Mesendoderm (in vitro differentiated cells): ENCODE results near the gene KRTAP9-7.

Source experiments
- DNase-seq: peaks from one replicate; pipeline ENCODE4 v3.0.0; 2013
- H2AK5ac ChIP-seq: 2 replicates; pipeline ENCODE4 v1.6.1; 2013; ENCODE audit warnings: low read length, inconsistent platforms
- H2BK120ac ChIP-seq: 2 replicates; pipeline ENCODE4 v1.6.1; 2013; ENCODE audit warnings: low read depth, mild to moderate bottlenecking, low read length, moderate library complexity, mixed read lengths
- H2BK15ac ChIP-seq: replicated peaks from 2 replicates; pipeline ENCODE4 v1.6.1; 2013; ENCODE audit warnings: low read depth, mild to moderate bottlenecking, moderate library complexity
- H2BK5ac ChIP-seq: 2 replicates; pipeline ENCODE4 v1.6.1; 2013; ENCODE audit warnings: low read length, inconsistent platforms
- H3K18ac ChIP-seq: 2 replicates; pipeline ENCODE4 v1.6.1; 2013; ENCODE audit warnings: mild to moderate bottlenecking, low read length, mixed read lengths
- H3K23ac ChIP-seq: one replicate; pipeline ENCODE4 v1.6.1; 2013; ENCODE audit warnings: low read length
- H3K27ac ChIP-seq: 2 replicates; pipeline ENCODE4 v1.5.1; 2013; ENCODE audit warnings: low read depth, mild to moderate bottlenecking, inconsistent platforms, low read length, moderate library complexity
- H3K27me3 ChIP-seq: 2 replicates; pipeline ENCODE4 v1.6.1; 2013; ENCODE audit warnings: low read length, control low read depth, mild to moderate bottlenecking, inconsistent platforms; ENCODE audit not compliant: insufficient read depth, poor library complexity
- H3K36me3 ChIP-seq: 2 replicates; pipeline ENCODE4 v1.6.1; 2013; ENCODE audit warnings: low read length, inconsistent platforms; ENCODE audit not compliant: control insufficient read depth, insufficient read depth
- H3K4ac ChIP-seq: one replicate; pipeline ENCODE4 v1.6.1; 2013; ENCODE audit warnings: low read depth, mild to moderate bottlenecking, low read length, moderate library complexity
- H3K4me1 ChIP-seq: 2 replicates; pipeline ENCODE4 v1.6.1; 2013; ENCODE audit warnings: low read depth, low read length, inconsistent platforms; ENCODE audit not compliant: control insufficient read depth
- H3K4me2 ChIP-seq: 2 replicates; pipeline ENCODE4 v1.6.1; 2013; ENCODE audit warnings: low read length
- H3K4me3 ChIP-seq: 2 replicates; pipeline ENCODE4 v1.5.1; 2013; ENCODE audit warnings: mild to moderate bottlenecking, low read length
- H3K56ac ChIP-seq: one replicate; pipeline ENCODE4 v1.6.1; 2013; ENCODE audit warnings: low read length
- H3K79me1 ChIP-seq: 2 replicates; pipeline ENCODE4 v1.6.1; 2013; ENCODE audit warnings: low read length, inconsistent platforms
- H3K79me2 ChIP-seq: 2 replicates; pipeline ENCODE4 v1.6.1; 2013; ENCODE audit warnings: mild to moderate bottlenecking, low read length; ENCODE audit not compliant: control insufficient read depth, insufficient read depth
- H3K9ac ChIP-seq: 2 replicates; pipeline ENCODE4 v1.6.1; 2013; ENCODE audit warnings: low read length, inconsistent platforms
- H4K5ac ChIP-seq: one replicate; pipeline ENCODE4 v1.6.1; 2013; ENCODE audit warnings: low read length
- H4K8ac ChIP-seq: one replicate; pipeline ENCODE4 v1.6.1; 2013; ENCODE audit warnings: low read depth, mild to moderate bottlenecking, control low read depth, low read length, moderate library complexity
- WGBS: extraction: QIAGEN DNeasy Blood & Tissue Kit; methylation state at CpG from one replicate; pipeline ENCODE4 v1.1.7; 2013; ENCODE audit warnings: low lambda C conversion rate, missing lambda C conversion rate; ENCODE audit not compliant: insufficient coverage; ENCODE audit errors: extremely low coverage; 5-methylcytosine and 5-hydroxymethylcytosine counted together

KRTAP9-7 gene

DNA sequence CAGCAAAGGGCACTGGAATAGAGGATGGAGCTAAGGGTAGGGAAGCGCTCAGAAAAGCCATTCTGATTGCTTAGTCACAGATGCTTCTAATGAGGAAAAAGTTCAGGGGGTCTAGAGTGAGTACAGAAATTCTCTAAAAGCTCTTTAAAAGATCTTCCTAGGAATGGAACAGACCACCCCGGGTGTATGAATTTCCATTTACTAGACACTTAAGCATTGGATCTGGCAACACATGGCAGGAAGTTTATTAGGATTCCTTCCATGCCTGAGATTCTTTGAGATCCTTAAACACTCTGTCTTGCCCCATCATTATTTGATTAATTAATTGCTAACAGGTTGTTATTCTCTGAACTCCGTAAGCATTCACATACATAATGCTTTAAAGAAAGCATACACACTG is 8.5 kb downstream of the KRTAP9-7 start:
- no peak overlapping the region for H3K4me2 ChIP-seq
- no peaks in the 10 kb centered on the region for H3K4me1 ChIP-seq
- no peak overlapping the region for H3K23ac ChIP-seq
- H4K8ac ChIP-seq = no peak overlapping the region
- no peak overlapping the region for H4K5ac ChIP-seq
- H2BK5ac ChIP-seq = no peak overlapping the region
- no peak overlapping the region for H3K27ac ChIP-seq
- H3K4ac ChIP-seq = no peak overlapping the region
- peak; percentile 16 for DNase-seq
- no peak overlapping the region for H3K9ac ChIP-seq
- H3K79me2 ChIP-seq = no peaks in the 10 kb centered on the region
- no peak overlapping the region for H3K18ac ChIP-seq
- H3K56ac ChIP-seq = no peak overlapping the region
- no peaks in the 10 kb centered on the region for H3K36me3 ChIP-seq
- no peak overlapping the region for H2BK15ac ChIP-seq
- no peaks in the 10 kb centered on the region for H3K27me3 ChIP-seq
- no CpG with 5 or more reads among the region's 3 CpGs for WGBS
- H3K4me3 ChIP-seq = no peak overlapping the region
- H2BK120ac ChIP-seq = no peak overlapping the region
- H3K79me1 ChIP-seq = no peaks in the 10 kb centered on the region
- H2AK5ac ChIP-seq = no peak overlapping the region

DNA sequence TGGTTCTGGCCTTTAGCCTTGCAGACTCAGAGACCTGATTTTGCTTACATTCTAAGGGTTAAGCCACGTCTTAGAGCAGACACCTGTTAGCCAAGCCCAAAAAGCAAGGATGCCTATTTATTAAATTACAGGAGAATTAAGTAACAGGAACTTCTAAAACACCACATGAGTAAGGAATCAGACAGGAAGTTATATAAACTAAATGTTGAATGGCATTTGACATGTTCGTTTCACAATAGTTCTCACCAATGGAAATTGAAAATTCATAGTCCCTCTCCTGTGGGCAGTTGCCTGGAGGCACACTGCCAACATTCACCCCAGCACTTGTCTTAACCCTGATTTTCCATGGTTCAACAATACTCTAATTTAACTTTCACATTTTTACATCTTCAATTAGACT is 9.0 kb downstream of the KRTAP9-7 start:
- Histone ChIP-seq H3K56ac (no peak overlapping the region), H4K8ac (no peak overlapping the region), H3K79me2 (no peaks in the 10 kb centered on the region), H3K27me3 (no peaks in the 10 kb centered on the region), H3K9ac (no peak overlapping the region), H4K5ac (no peak overlapping the region), H3K4ac (no peak overlapping the region), H3K23ac (no peak overlapping the region), H2BK15ac (no peak overlapping the region), H3K18ac (no peak overlapping the region), H3K79me1 (no peaks in the 10 kb centered on the region), H2AK5ac (no peak overlapping the region), H2BK5ac (no peak overlapping the region), H3K4me3 (no peak overlapping the region), H2BK120ac (no peak overlapping the region), H3K36me3 (no peaks in the 10 kb centered on the region), H3K4me1 (no peaks in the 10 kb centered on the region), H3K27ac (no peak overlapping the region), H3K4me2 (no peak overlapping the region)
- WGBS = no CpG with 5 or more reads among the region's 2 CpGs
- DNase-seq = no peak

DNA sequence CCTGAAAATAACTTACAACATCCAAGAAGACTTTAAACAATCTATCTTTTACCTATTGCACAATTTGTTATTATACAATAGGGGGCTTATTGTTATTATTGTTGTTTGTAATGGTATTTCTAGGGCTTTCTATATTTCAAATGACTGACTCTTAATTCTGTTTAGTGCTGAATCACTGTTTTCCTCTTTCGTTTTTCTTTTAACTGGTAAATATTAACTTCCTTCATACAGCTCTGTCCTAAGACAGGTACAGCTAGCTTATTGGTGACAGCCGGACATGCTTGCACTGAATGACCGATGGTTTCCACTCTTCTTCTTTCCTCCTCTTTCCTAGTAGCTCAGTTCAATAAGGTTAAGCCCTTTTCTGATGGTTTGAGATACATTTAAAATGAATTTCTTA is 11.6 kb downstream of the KRTAP9-7 start:
- Histone ChIP-seq H3K23ac (no peak overlapping the region), H3K36me3 (no peaks in the 10 kb centered on the region), H2BK15ac (no peak overlapping the region), H3K56ac (no peak overlapping the region), H3K79me1 (no peaks in the 10 kb centered on the region), H2BK120ac (no peak overlapping the region), H3K4me1 (no peaks in the 10 kb centered on the region), H3K4me2 (no peak overlapping the region), H3K18ac (no peak overlapping the region), H3K27ac (no peak overlapping the region), H4K8ac (no peak overlapping the region), H3K9ac (no peak overlapping the region), H3K4ac (no peak overlapping the region), H3K27me3 (no peaks in the 10 kb centered on the region), H3K79me2 (no peaks in the 10 kb centered on the region), H2AK5ac (no peak overlapping the region), H2BK5ac (no peak overlapping the region), H3K4me3 (no peak overlapping the region), H4K5ac (no peak overlapping the region)
- no peak for DNase-seq
- WGBS = no CpG with 5 or more reads among the region's 3 CpGs

DNA sequence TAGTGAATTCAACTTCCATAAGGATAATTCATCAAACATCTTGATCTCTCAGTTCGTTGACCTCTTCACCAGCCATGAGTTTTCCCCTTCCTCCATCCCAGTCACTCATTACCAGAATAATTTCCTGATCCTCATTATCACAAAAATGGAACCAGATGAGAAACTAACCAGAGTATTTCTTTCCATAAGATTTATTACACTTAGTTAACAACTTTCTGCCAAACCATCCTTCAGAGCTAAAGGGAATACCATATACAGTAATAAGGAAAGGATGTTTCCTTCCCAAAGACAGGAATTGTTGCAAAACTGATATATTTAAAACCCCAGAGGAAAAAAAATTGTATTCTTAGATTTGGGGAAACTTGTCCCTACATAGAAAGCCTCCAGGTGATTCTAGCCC is 18.5 kb downstream of the KRTAP9-7 start:
- Histone ChIP-seq H4K5ac (no peak overlapping the region), H2BK120ac (no peak overlapping the region), H3K4me3 (no peak overlapping the region), H3K4me2 (no peak overlapping the region), H3K4me1 (no peaks in the 10 kb centered on the region), H4K8ac (no peak overlapping the region), H3K27me3 (no peaks in the 10 kb centered on the region), H3K18ac (no peak overlapping the region), H3K4ac (no peak overlapping the region), H3K9ac (no peak overlapping the region), H3K23ac (no peak overlapping the region), H3K79me2 (no peaks in the 10 kb centered on the region), H3K56ac (no peak overlapping the region), H2AK5ac (no peak overlapping the region), H3K79me1 (no peaks in the 10 kb centered on the region), H3K27ac (no peak overlapping the region), H3K36me3 (no peaks in the 10 kb centered on the region), H2BK5ac (no peak overlapping the region), H2BK15ac (no peak overlapping the region)
- no CpG with 5 or more reads among the region's 1 CpG for WGBS
- DNase-seq = no peak

DNA sequence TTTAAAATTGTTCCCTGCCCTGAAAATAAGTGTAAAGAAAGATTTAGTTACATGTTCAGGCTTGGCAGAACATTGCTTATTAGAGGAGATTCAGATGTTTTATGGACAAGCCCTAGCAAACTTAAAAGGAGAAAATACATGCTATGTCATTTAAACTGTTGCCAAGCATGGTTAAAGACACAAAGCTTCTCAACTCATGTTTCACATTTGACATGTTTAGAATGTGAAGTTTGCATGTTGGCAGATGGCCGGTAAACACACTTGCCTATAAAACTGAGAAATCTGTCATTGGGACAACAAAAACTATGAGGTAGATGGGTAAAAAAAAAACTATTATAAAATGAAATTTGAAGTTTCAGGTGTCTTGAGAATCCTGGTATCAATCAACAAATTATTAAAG is 21.3 kb downstream of the KRTAP9-7 start:
- no peak overlapping the region for H3K4me3 ChIP-seq
- H3K36me3 ChIP-seq = no peaks in the 10 kb centered on the region
- no peak overlapping the region for H3K56ac ChIP-seq
- no peak overlapping the region for H4K8ac ChIP-seq
- no peak overlapping the region for H4K5ac ChIP-seq
- no peak overlapping the region for H2BK120ac ChIP-seq
- H3K27me3 ChIP-seq = no peaks in the 10 kb centered on the region
- no peak overlapping the region for H2BK5ac ChIP-seq
- H3K18ac ChIP-seq = no peak overlapping the region
- H3K4me1 ChIP-seq = no peaks in the 10 kb centered on the region
- H2BK15ac ChIP-seq = no peak overlapping the region
- no peaks in the 10 kb centered on the region for H3K79me1 ChIP-seq
- H3K4ac ChIP-seq = no peak overlapping the region
- no peak overlapping the region for H3K23ac ChIP-seq
- DNase-seq = no peak
- WGBS = no CpG with 5 or more reads among the region's 1 CpG
- H2AK5ac ChIP-seq = no peak overlapping the region
- no peaks in the 10 kb centered on the region for H3K79me2 ChIP-seq
- H3K4me2 ChIP-seq = no peak overlapping the region
- no peak overlapping the region for H3K27ac ChIP-seq
- H3K9ac ChIP-seq = no peak overlapping the region

DNA sequence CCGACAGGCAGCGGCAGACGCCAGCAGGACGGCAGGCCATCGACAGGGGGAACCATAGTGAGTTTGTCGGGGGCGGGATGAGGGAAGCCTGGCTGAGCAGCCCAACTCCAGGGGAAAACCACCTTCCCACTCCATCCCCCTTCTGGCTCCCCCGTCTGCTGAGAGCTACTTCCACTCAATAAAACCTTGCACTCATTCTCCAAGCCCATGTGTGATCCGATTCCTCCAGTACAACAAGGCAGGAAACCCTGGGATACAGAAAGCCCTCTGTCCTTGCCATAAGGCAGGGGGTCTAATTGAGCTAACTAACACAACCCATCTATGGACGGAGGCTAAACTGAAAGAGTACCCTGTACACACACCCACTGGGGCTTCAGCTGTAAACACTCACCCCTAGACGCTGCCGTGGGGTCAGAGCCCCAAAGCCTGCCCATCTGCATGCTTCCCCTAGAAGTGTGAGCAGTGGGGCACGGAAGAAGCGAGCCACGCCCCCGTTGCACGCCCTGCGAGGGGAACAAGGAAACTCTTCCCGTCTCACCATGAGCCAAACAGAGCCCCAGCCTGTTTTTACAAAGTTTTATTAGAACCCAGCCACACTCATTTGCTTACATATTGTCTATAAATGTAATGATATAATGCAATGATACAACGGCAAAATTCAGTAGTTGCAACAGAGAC is 23.1 kb downstream of the KRTAP9-7 start:
- Histone ChIP-seq H2AK5ac (no peak overlapping the region), H3K79me2 (no peaks in the 10 kb centered on the region), H3K4me3 (no peak overlapping the region), H3K4me1 (no peaks in the 10 kb centered on the region), H4K8ac (no peak overlapping the region), H3K36me3 (no peaks in the 10 kb centered on the region), H3K4me2 (no peak overlapping the region), H3K79me1 (no peaks in the 10 kb centered on the region), H3K23ac (no peak overlapping the region), H2BK5ac (no peak overlapping the region), H4K5ac (no peak overlapping the region), H2BK15ac (no peak overlapping the region), H3K4ac (no peak overlapping the region), H3K27me3 (no peaks in the 10 kb centered on the region), H3K27ac (no peak overlapping the region), H3K56ac (no peak overlapping the region), H3K18ac (no peak overlapping the region), H2BK120ac (no peak overlapping the region), H3K9ac (no peak overlapping the region)
- no peak for DNase-seq
- WGBS = no CpG with 5 or more reads among the region's 20 CpGs
